GM18519 (cell line): ENCODE measurements around the gene SMURF1.

Experiments used
- ATAC-seq: cut with Tn5 transposase; IDR thresholded peaks from one replicate; pipeline ENCODE4 v1.9.1; 2021; ENCODE audit warnings: mild to moderate bottlenecking, moderate library complexity; ENCODE audit not compliant: unreplicated experiment, low FRiP score

SMURF1 gene

DNA sequence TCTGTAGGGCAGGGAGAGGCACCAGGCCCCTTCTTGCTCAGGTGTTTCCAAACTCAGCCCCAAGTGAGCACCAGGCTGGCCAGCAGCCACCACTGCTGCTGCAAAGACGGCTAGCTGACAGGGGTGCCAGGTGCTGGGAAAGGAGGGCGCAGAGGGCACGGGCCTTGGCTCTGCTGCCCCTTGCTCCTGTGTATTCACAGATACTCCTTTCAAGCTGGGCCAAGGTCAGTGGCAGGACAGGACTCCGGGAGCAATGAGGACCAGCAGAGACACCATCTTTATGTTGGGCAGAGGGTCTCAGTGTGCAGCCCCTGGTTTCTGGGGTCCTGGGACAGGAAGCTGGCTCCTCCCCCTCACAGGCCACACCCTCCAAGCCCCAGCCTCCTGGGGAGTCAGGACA, 110.1 kb downstream of the SMURF1 start:
- no peak for ATAC-seq

DNA sequence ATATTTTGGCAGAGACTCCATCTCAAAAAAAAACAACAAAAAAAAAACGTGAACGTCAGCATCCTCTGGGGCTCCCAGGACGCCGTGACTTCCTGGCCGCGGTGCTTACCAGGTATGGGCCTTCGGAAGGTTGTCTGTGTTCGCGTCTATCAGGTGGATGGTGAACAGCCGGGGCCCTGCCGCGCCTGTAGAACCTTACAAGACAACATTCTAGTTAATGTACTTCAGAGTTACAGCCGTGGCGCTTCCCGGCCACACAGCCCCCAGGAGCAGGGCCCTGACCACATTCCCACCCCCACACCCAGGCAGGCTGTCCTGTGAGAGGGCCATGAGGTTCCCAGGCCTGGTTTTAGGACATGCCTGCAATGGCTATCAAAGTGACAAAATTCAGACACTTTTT, 111.0 kb downstream of the SMURF1 start:
- no peak for ATAC-seq

DNA sequence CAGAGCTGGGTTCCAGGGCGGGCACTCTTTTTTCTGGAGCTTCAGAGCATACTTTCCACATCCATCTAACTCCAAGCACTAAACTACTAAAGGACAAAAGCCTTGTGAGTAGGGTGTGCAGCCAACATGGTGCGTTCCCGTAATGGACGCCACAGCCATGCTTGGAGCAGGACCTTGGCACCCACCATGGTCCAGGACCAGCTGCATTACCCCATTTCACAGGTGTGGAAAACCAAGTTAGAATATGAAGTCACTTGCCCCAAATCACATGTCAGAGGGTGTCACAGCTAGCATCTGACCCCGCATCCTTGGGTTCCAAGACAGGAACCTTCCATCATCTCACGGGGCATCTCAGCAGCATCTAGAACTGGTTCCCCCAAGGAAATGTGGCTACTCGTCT, 112.4 kb downstream of the SMURF1 start:
- no peak for ATAC-seq

DNA sequence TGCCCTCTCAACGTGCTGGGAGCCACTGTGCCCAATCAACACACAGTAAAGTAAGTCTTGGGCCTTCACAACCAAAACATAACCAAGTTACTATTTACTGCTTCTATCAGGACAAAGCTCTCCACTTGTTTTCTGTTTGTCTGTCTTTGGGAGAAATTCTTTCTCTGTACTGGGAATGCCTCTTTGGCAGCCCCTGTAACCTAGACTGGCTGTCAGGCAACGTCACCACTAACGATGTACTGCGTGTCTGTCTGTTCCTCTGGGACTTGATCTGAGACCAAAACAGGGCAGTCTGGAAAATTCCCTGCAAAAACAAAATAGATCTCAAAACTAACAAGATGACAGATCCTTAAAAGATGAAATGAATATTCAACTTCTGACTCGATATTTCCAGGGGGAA, 113.0 kb downstream of the SMURF1 start:
- no peak for ATAC-seq

DNA sequence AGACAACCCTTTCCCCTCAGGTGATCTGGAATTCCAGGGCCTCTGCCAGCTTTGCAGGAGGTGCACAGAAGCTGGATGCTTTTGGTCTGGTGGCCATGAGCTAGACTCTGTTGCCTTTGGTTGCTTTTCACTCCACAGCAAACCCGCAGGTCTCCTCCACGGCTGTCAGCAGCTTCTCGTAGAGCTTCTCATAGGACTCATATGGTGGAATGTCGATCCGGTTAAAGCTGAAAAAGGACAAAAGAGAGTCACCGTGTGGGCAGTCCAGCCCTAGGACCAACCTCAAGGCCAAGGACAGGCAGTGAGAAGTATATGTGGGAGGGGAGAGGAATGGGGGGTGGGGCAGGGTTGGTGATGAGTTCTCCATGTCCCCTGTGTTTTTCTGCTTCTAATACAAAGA, 113.5 kb downstream of the SMURF1 start:
- ATAC-seq = no peak

DNA sequence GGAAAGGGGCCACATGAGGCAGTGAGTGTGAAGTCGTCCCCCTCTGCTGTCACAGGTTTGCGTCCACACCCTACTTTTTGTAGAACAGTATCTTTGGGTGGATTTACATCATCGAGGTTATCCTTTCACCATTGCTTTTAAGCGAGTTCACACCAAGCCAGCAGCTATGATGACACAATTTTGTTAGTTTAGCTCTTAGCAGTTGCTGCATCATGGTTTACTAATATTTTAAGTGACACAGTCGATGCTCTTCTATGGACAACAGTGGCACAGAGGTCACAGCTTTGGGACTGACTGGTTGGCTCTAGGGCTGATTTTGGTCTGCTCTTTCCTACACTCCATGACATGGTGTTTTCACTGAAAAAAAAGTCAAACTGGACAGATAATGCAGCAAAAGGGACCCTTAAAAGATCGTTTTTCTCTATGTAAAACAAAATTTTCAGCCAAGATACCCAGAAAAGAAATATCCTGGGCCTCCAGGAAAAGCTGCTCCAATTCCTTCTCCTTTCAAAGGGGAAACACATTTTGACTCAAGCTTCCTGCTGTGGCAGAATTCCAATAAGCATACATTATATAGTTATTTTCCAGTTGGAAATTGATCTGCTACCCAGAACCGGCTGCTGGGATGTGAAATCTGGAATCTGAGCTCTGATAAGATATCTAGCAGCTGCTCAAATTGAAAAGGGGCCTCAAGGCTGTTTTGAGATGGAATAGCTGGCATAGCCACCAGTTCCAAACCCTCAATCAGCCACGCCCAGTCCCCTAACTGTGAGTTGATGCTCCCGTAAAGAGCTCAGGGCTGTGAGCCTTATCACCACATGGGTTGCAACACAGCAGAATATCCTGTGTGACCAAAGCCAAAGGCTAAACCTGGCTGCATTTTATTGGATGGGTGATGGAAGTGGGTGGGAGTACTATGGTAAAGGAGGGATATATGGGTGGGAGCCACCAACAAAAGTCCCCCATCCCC, 114.2 kb downstream of the SMURF1 start:
- no peak for ATAC-seq

GRCh38 chr7:99028261-99028973, 115.5 kb downstream of the SMURF1 start:
- no peak for ATAC-seq

DNA sequence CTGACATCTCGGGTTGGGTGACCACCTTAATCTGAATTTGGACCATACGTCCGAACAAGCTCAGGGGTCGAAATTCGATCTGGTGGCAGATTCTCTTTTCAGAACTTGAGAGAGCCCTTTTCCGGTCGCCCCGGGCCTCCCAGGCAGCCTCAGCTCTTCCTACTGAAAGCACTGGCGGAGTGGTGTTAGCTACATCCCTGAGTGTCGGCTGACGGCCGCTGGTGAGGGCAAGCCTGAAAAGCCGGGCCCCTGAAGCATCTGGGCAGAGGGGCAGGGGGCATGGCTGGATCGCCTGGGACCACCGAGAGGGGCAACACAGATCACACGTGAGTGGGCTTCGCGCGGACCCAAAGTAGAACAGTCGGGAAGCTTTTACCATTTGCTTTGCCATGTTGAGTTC, 116.1 kb downstream of the SMURF1 start:
- ATAC-seq = no peak

- no peak for ATAC-seq
Observed at GRCh38 chr7:99027241-99027640, 116.7 kb downstream of the SMURF1 start.

DNA sequence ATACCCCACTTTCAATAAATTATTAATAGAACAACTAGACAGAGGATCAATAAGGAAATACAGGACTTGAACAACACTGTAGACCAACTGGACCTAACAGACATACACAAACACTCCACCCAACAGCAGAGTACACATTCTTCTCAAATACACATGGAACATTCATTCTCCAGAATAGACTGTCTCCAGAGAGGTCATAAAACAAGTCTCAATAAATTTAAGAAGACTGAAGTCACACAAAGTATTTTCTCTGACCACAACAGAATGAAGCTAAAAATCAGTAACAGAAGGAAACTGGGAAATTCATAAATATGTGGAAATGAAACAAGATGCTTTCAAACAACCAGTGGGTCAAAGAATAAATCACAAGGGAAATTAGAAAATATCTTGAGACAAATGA, 119.8 kb downstream of the SMURF1 start:
- ATAC-seq = no peak

- no peak for ATAC-seq
Observed at GRCh38 chr7:99021941-99022560, 121.9 kb downstream of the SMURF1 start.

DNA sequence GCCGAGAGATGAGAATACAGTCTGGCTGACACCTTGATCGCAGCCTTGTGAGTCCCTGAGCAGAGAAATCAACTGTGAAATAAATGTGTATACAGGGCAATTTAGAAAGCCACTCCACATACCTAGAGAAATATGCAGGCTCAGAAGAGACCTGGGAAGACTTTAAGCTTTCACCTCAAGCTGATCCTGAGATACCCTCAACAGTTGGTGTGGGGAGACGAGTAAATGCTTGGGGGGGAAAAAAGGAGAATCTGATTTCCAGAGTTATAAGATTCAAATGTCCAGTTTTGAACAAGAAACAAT, 123.5 kb downstream of the SMURF1 start:
- no peak for ATAC-seq

DNA sequence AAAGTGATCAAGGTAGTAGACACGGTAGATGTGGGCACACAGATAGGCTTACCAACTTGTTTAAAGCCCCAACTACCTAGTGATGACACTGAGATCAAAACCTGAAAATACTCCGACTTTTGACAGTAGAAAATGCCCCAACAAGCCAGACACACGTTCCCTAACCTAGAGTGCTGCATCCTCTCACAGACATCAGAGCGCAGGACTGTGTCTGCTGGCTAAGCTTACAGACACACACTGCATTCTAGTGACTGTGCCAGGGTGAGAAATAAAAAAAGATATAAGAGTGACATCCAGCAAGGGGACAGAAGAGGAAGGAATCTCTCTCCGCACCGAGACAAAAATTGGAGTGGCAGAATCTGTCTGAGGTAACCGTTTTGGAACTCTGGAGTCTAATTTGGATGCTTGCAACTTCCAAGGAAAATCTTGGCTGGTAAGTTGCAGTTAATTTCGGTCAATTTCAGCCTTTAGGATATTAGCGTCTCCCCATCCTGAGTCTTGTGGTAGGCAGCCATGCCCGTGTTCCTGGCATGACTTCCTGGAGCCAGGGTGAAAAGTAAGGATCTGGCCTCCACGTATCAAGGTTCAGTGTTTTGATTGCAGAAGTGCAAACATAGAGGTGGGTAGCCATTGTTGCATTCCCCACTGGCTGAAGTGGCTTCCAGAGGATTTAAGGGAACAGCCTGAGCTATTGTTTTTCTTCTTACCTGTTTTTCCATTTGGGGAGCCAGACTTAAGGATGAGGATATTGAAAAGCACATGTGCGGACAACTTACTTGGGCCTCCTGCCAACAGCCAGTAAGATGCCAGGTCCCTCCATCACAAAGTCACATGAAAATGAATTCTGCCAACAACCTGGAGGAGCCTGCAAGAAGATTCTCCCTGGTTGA, 124.1 kb downstream of the SMURF1 start:
- no peak for ATAC-seq

GRCh38 chr7:99016196-99016595, 127.7 kb downstream of the SMURF1 start:
- ATAC-seq = no peak

- ATAC-seq = no peak
Observed at GRCh38 chr7:99014113-99014985, 129.6 kb downstream of the SMURF1 start.

GRCh38 chr7:99013266-99014112, 130.4 kb downstream of the SMURF1 start:
- ATAC-seq = no peak

- no peak for ATAC-seq
Observed at GRCh38 chr7:99012722-99013121, 131.2 kb downstream of the SMURF1 start.

- no peak for ATAC-seq
Observed at GRCh38 chr7:99011706-99012404, 132.1 kb downstream of the SMURF1 start.
